GM12873 (cell line): ENCODE measurements around the gene IQSEC1.

Source experiments
- TF ChIP-seq, protein P1 (sequence below): IDR thresholded peaks from 2 replicates; pipeline ENCODE4 v1.5.1; 2012; ENCODE audit warnings: low read depth, mild to moderate bottlenecking, moderate library complexity, low read length, control low read depth; ENCODE audit not compliant: insufficient read depth; ENCODE audit errors: missing control alignments

The IQSEC1 gene

GRCh38 chr3:13088028-13089006 is 15.1 kb upstream of the IQSEC1 start:
- TF ChIP-seq, protein P1, sequence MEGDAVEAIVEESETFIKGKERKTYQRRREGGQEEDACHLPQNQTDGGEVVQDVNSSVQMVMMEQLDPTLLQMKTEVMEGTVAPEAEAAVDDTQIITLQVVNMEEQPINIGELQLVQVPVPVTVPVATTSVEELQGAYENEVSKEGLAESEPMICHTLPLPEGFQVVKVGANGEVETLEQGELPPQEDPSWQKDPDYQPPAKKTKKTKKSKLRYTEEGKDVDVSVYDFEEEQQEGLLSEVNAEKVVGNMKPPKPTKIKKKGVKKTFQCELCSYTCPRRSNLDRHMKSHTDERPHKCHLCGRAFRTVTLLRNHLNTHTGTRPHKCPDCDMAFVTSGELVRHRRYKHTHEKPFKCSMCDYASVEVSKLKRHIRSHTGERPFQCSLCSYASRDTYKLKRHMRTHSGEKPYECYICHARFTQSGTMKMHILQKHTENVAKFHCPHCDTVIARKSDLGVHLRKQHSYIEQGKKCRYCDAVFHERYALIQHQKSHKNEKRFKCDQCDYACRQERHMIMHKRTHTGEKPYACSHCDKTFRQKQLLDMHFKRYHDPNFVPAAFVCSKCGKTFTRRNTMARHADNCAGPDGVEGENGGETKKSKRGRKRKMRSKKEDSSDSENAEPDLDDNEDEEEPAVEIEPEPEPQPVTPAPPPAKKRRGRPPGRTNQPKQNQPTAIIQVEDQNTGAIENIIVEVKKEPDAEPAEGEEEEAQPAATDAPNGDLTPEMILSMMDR, result no peak

DNA sequence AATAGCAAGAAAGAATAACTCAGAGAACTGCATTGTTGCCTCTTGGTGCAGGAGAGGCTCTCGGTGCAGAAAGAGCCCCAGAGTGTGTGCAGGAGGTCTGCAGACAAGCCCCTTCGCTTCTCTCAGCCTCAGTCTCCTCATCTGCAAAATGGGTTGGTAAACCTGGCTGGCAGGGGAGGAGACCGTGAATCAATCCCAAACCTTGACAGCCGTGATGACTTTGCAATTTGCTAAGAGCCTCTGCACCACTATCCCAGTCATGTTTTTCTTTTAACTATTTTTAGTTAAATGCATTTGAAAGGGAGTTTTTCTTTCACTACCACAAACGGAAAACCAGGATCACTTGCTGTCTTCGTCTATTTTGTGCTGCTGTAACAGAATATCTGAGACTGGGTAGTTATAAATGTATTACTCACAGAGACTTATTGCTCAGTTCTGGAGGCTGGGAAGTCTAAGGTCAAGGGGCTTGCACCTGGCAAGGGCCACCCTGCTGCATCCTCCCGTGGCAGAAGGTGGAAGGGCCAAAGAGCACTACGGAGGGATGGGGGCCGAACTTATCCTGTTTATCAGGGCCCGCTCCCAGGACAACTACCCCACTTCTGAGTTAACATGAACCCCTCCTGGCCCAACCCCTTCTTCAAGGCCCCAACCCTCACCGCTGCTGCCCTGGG is 14.2 kb upstream of the IQSEC1 start:
- TF ChIP-seq, protein P1, result no peak

GRCh38 chr3:13086531-13086981 is 13.3 kb upstream of the IQSEC1 start:
- TF ChIP-seq, protein P1, result no peak

DNA sequence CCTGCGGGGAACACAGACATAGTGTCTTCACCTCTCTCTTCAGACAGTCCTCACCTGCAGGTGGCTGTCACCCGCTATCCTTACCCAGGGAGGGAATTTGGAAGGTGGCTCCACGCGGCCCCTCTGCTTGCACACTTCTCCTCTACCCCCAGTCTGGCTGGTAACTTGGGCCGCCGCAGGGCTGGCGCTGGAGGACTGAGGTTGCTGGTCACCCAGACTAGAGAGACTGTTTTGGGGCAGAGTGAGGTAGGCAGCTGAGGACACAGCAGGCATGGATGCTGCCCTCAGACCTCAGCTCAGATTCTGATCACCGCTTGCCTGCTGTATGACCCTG is 12.6 kb upstream of the IQSEC1 start:
- TF ChIP-seq, protein P1, result no peak

- TF ChIP-seq, protein P1, result no peak
Observed at GRCh38 chr3:13085081-13085845, 12.0 kb upstream of the IQSEC1 start.

DNA sequence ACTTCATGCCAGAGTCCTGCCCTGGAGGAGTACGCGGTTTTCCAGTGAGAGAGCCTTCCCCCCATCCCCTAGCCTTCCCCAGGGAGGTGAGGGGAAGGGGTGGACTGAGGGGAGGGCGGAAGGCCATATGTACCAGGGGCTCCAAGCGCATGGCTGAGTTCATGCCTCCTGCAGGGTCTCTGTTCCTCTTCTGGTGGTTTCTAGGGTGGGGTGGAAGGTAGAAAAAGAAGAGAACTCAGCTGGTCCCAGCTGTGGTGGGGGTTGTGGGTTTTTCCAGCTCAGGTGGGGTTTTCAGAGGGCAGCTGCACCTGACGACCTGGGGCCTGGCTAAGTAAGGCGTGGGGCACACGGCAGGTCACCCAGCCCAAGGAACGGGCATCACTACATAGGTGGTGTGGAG is 10.7 kb upstream of the IQSEC1 start:
- TF ChIP-seq, protein P1, result no peak
